Stimulated activated CD4-positive, alpha-beta T cell treated with anti-CD3 and anti-CD28 coated beads, Interleukin-4, amount 100 ng/mL, for 24 hours (primary cell): ENCODE results near the gene APCS.

Source experiments
- DNase-seq: peaks from one replicate; pipeline ENCODE4 v3.0.0-alpha.2; 2020

APCS gene

DNA sequence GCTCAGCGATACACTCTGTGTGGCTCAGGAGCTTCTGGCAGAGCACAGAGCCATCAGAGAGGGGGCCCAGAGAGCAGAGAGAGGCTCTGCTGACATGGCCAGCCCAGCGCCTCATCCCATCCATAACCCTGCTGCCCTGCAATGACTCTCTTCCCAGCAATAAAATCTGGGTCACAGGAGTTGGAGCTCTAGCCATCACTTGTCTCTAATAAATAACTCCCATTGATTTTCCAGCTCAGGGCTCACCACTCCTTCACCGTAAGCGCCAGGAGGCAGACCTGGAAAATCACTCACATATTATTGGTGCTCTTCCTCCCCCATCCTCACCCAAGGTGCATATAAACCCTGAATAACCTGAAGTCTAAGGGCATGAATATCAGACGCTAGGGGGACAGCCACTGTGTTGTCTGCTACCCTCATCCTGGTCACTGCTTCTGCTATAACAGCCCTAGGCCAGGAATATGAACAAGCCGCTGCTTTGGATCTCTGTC, at the start of gene APCS:
TSS of gene APCS (plus strand) at position 366 of the 491 bp plus-strand sequence. CDS start at position 462, 96 bp downstream.
- DNase-seq = no peak

GRCh38 chr1:159548126-159548525, 39.5 kb upstream of the APCS start:
- no peak for DNase-seq

DNA sequence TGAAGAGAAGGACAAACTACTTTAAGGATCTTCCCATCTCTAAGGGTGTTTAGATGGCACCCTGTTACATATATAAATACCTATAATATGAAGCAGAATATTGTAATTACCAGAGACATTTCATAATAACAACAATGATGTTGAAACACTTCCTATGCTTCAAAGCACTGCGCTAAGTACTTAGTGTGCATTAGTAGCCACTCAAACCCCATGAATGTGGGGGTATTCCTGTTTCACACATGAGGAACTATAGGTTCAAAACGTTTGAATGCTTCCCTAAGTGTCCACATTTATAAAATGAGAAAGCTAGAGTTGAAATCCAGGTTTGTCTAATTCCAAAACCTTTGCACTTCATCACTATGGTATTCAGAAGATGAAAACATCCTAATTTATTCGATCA, 33.4 kb upstream of the APCS start:
- no peak for DNase-seq

DNA sequence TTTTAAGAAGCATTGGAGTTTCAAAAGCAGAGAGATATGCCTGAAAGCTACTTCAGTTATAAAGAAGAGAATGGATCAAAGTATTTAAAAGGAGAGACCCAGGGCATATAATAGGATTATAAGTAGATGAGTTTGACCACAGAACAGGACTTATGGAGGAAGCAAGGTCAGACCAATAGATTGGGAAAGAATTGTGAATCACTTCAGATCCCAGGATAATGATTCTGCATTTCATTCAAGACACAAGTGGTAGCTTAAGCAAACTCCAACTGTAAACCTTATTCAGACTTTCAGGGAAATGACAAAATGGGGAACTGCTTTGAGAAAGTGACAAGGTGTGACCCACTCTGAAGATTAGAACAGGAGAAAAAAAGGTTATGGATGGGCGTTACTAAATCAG, 32.9 kb upstream of the APCS start:
- no peak for DNase-seq

DNA sequence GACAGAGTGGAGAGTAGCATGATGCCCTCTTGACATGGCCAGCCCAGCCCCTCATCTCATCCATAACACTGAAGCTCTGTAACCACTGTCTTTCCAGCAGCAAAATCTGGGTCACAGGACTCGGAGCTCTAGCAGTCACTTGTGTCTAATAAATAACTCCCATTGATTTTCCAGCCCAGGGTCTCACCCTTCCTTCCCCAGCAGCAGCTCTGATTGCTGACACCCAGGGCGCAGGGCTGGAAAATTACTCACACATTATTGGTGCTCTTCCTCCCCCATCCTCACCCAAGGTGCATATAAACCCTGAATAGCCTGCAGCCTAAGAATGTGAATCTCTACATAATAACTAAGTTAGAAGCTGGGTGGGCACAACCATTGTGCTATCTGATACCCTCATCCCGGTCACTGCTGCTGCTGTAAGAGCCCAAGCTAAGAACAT, 30.7 kb upstream of the APCS start:
- DNase-seq = no peak

DNA sequence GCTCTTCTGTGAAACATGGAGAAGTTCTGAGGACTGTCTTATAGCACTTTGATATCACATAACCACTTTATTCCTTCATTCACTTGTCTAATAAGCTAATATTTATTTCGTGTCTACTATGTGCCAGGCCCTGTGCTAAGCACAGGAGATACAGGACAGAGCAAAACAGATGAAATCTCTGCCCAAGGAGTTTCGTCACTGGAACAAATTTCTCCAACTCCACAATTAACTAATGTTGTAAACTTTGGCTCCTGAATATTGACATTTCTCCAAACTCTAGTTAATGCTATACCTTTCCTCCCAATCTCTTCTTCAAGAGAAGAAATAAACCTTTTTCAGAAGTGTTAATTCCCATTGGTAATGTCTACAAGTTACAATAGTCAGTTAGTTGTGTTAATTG, 27.0 kb upstream of the APCS start:
- DNase-seq = no peak

- no peak for DNase-seq
Observed at GRCh38 chr1:159561497-159561896, 26.1 kb upstream of the APCS start.

GRCh38 chr1:159562680-159563079, 24.9 kb upstream of the APCS start:
- no peak for DNase-seq

- no peak for DNase-seq
Observed at GRCh38 chr1:159577446-159577845, 10.2 kb upstream of the APCS start.

DNA sequence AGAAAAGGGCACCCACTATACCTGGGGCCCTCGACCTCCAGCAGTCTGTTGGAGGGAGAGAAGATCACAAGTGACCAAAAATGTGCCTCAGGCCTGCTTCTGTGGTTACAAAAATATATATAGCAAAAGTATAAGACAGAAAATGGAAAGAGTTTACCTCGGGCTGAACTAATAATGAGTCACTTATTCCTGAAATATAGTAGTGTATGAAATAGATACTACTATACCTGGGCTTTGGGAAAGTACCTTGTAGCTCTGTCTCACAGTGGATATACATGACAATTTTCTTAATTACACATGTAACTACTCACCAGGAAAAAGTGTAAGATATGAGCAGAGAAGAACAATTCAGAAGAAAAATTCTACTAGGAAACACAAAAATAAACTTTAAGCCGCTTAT, 7.3 kb upstream of the APCS start:
- no peak for DNase-seq

- DNase-seq = no peak
Observed at GRCh38 chr1:159581422-159581821, 6.2 kb upstream of the APCS start.

GRCh38 chr1:159584536-159584935, 3.1 kb upstream of the APCS start:
- DNase-seq = no peak

DNA sequence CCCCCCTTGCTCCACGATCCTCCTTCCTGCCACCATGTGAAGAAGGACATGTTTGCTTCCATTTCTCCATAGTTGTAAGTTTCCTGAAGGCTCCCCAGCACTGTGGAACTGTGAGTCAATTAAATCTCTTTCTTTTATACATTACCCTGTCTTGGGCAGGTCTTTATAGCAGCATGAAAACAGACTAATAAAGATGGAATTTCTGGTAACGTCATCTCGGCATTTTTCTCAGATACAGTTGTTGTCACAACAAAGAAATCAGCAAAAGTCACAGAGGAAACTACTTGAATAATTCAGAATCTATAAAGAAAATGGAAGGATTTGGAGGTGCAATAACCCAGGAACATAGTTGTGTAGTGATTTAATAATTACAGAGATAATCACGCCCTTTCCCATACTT, 4.4 kb downstream of the APCS start:
- DNase-seq = no peak

DNA sequence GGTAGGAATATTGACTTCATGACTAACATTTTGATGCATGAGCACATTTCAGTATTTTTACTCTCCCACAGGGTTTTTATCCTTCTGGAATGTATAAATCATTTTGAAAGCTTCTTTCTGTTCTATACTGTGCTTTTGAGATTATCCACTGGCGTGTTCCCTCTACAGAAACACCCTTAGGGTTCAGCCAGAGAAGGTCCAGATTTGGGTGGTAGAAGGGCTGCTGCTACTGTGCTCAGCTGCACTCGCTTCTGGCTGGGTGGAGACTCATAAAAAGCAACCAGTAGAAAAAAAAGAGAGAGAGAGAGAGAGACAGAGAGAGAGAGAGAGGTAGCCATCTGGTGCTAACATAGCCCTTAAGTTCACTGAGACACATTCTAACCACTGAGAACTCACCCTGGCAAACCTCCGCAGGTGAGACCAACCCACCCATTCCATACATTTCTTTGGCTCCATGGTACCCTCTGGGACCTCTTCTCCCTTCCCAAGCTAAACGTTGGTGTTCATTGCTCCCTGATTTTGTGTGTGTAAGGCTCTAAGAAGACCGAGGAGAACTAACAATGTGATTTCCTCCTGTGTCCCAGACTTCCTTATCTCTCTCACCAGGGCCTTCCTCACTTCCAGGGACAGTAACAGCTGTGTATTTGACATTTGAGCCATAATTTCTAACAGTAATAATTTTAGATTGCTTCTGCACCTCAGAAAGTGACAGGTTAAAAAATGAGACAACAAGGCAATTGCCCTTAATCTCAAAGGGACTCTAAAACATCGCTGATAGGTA, 7.2 kb downstream of the APCS start:
- DNase-seq = no peak

DNA sequence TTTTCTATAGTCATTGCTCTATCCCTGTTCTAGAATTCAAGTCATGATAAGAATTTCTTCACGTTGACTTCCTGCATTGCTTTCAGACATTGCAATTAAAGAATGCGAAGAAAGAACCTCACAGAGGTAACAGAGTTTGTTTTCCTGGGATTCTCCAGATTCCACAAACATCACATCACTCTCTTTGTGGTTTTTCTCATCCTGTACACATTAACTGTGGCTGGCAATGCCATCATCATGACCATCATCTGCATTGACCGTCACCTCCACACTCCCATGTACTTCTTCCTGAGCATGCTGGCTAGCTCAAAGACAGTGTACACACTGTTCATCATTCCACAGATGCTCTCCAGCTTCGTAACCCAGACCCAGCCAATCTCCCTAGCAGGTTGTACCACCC, 10.6 kb downstream of the APCS start:
- DNase-seq = no peak

GRCh38 chr1:159600894-159601293, 13.3 kb downstream of the APCS start:
- DNase-seq = no peak

GRCh38 chr1:159602501-159602999, 14.9 kb downstream of the APCS start:
- DNase-seq = no peak

GRCh38 chr1:159612211-159612885, 24.7 kb downstream of the APCS start:
- DNase-seq = no peak

GRCh38 chr1:159632922-159633321, 45.3 kb downstream of the APCS start:
- no peak for DNase-seq
